ENCODE data around the gene ZSCAN10.
"Not testable (repeated sequence)": the region's sequence is repeated elsewhere in the genome, so short reads cannot be mapped to it uniquely, and the experiment has no call there.

ZSCAN10 gene

GRCh38 chr16:3098459-3099394 is at the start of gene ZSCAN10:
Gene ZSCAN10 (minus strand): TSS chr16:3099294. CDS start chr16:3092937, 6,357 bp downstream.
- no peak for DNase-seq

GRCh38 chr16:3148256-3149192 is 49.4 kb upstream of the ZSCAN10 start:
- DNase-seq = no peak

- no peak for DNase-seq
These were observed 48.6 kb upstream of the ZSCAN10 start for GRCh38 chr16:3147757-3148104.

- no peak for DNase-seq
These were observed 48.1 kb upstream of the ZSCAN10 start for GRCh38 chr16:3147046-3147756.

- no peak for DNase-seq
These were observed 46.6 kb upstream of the ZSCAN10 start for GRCh38 chr16:3145660-3146059.

- no peak for DNase-seq
These were observed 46.1 kb upstream of the ZSCAN10 start for GRCh38 chr16:3145151-3145550.

GRCh38 chr16:3144321-3144983 is 45.4 kb upstream of the ZSCAN10 start:
- no peak for DNase-seq

- no peak for DNase-seq
These were observed 44.7 kb upstream of the ZSCAN10 start for GRCh38 chr16:3143598-3144320.

GRCh38 chr16:3143189-3143588 is 44.1 kb upstream of the ZSCAN10 start:
- DNase-seq = no peak

GRCh38 chr16:3142770-3143169 is 43.7 kb upstream of the ZSCAN10 start:
- DNase-seq = no peak

- no peak for DNase-seq
These were observed 43.2 kb upstream of the ZSCAN10 start for GRCh38 chr16:3142327-3142726.

GRCh38 chr16:3141781-3142311 is 42.8 kb upstream of the ZSCAN10 start:
- DNase-seq = no peak

GRCh38 chr16:3140603-3141427 is 41.7 kb upstream of the ZSCAN10 start:
- DNase-seq = no peak

GRCh38 chr16:3139561-3139960 is 40.5 kb upstream of the ZSCAN10 start:
- DNase-seq = not testable (repeated sequence)

GRCh38 chr16:3138823-3139426 is 39.8 kb upstream of the ZSCAN10 start:
- no peak for DNase-seq

GRCh38 chr16:3138342-3138741 is 39.2 kb upstream of the ZSCAN10 start:
- DNase-seq = no peak

GRCh38 chr16:3137267-3137666 is 38.2 kb upstream of the ZSCAN10 start:
- DNase-seq = no peak

- no peak for DNase-seq
These were observed 36.1 kb upstream of the ZSCAN10 start for GRCh38 chr16:3135126-3135715.

- peak; percentile 92 for DNase-seq
These were observed 35.4 kb upstream of the ZSCAN10 start, which contains the start of gene ZNF213 for GRCh38 chr16:3134338-3135125. Gene ZNF213 (plus strand): TSS chr16:3135029. CDS start chr16:3137281, 2,252 bp downstream.
